ENCODE measurements around the gene SHOX.
"Not testable (repeated sequence)": the region's sequence is repeated elsewhere in the genome, so short reads cannot be mapped to it uniquely, and the experiment has no call there.

Gene SHOX

GRCh38 chrX:630612-631496, at the start of gene SHOX:
Gene SHOX, plus strand, starts transcription at chrX:630791. Its CDS starts 107 bp downstream, at chrX:630898.
- DNase-seq, result no peak

- no peak for DNase-seq
Observed at GRCh38 chrX:581066-581465, 49.5 kb upstream of the SHOX start.

GRCh38 chrX:581720-582298, 48.8 kb upstream of the SHOX start:
- DNase-seq, result no peak

GRCh38 chrX:584572-584971, 46.0 kb upstream of the SHOX start:
- DNase-seq, result no peak

GRCh38 chrX:585115-585808, 45.3 kb upstream of the SHOX start:
- no peak for DNase-seq

GRCh38 chrX:586351-586750, 44.2 kb upstream of the SHOX start:
- no peak for DNase-seq

- not testable (repeated sequence) for DNase-seq
Observed at GRCh38 chrX:589261-589660, 41.3 kb upstream of the SHOX start.

GRCh38 chrX:590693-591404, 39.7 kb upstream of the SHOX start:
- no peak for DNase-seq

- no peak for DNase-seq
Observed at GRCh38 chrX:599837-600715, 30.5 kb upstream of the SHOX start.

- DNase-seq, result not testable (repeated sequence)
Observed at GRCh38 chrX:603029-603428, 27.6 kb upstream of the SHOX start.

GRCh38 chrX:604616-605015, 26.0 kb upstream of the SHOX start:
- not testable (repeated sequence) for DNase-seq

- DNase-seq, result not testable (repeated sequence)
Observed at GRCh38 chrX:608088-608487, 22.5 kb upstream of the SHOX start.

GRCh38 chrX:614136-614535, 16.5 kb upstream of the SHOX start:
- DNase-seq, result no peak

- DNase-seq, result no peak
Observed at GRCh38 chrX:617401-617800, 13.2 kb upstream of the SHOX start.

- DNase-seq, result no peak
Observed at GRCh38 chrX:617891-618290, 12.7 kb upstream of the SHOX start.

- DNase-seq, result not testable (repeated sequence)
Observed at GRCh38 chrX:618304-618703, 12.3 kb upstream of the SHOX start.

GRCh38 chrX:618761-619450, 11.7 kb upstream of the SHOX start:
- no peak for DNase-seq

GRCh38 chrX:619451-619811, 11.2 kb upstream of the SHOX start:
- DNase-seq, result no peak

- no peak for DNase-seq
Observed at GRCh38 chrX:619812-620531, 10.6 kb upstream of the SHOX start.

- DNase-seq, result no peak
Observed at GRCh38 chrX:621705-622503, 8.7 kb upstream of the SHOX start.
